Heart left ventricle (tissue), 16 donors: ENCODE results near the gene TNFSF11. TPM values are rescaled to one million over a fixed set of nuclear protein-coding genes. Genes with fewer than 3 reads are reported as not detected.

Experiments used
- ATAC-seq, 4 donors: fragments of 200-7000 bp; cut with Tn5 transposase; one replicate each; pipeline ENCODE4 v1.9.1; 2020 to 2022; ENCODE audit warnings: moderate library complexity in 4 of 4, mild to moderate bottlenecking in 3 of 4, moderate number of reproducible peaks in 1 of 4
- DNase-seq, 5 donors: peaks; one replicate each; pipeline ENCODE4 v3.0.0-alpha.2; 2020
- H3K27ac ChIP-seq, 12 donors: fragments of 200-600 bp; sonication (generic) in 4 of 12; one replicate each; pipeline versions ENCODE4 v1.5.0 to v1.8.0; 2016 to 2022; ENCODE audit warnings: mild to moderate bottlenecking in 2 of 12
- H3K27me3 ChIP-seq, 9 donors: fragments of 200-600 bp; sonication (generic) in 2 of 9; one replicate each; pipeline versions ENCODE4 v1.5.1 to v1.8.0; 2016 to 2022; ENCODE audit warnings: mild to moderate bottlenecking in 3 of 9
- H3K36me3 ChIP-seq, 9 donors: fragments of 200-600 bp; sonication (generic) in 2 of 9; one replicate each; pipeline versions ENCODE4 v1.5.0 to v1.8.0; 2018 to 2022; ENCODE audit warnings: mild to moderate bottlenecking in 2 of 9
- H3K4me1 ChIP-seq, 12 donors: fragments of 200-600 bp; sonication (generic) in 4 of 12; one replicate each; pipeline versions ENCODE4 v1.5.0 to v1.8.0; 2016 to 2022; ENCODE audit warnings: mild to moderate bottlenecking in 3 of 12
- H3K4me3 ChIP-seq, 12 donors: fragments of 200-600 bp; sonication (generic) in 4 of 12; one replicate each; pipeline versions ENCODE4 v1.5.0 to v1.8.0; 2017 to 2022; ENCODE audit warnings: mild to moderate bottlenecking in 9 of 12, moderate library complexity in 4 of 12
- H3K9me3 ChIP-seq, 12 donors: fragments of 200-600 bp; sonication (generic) in 4 of 12; one replicate each; pipeline versions ENCODE4 v1.5.0 to v1.8.0; 2016 to 2022; ENCODE audit warnings: mild to moderate bottlenecking in 1 of 12
- POLR2A ChIP-seq, 2 donors: fragments of 450-650 bp; IDR thresholded peaks; one replicate each; pipeline ENCODE4 v1.6.1; 2017; ENCODE audit warnings: antibody characterized with exemption in 2 of 2, mild to moderate bottlenecking in 2 of 2, moderate library complexity in 2 of 2
- WGBS, 4 donors: extraction: QIAGEN DNeasy Blood & Tissue Kit in 2 of 4; methylation state at CpG; one replicate each; pipeline versions ENCODE4 v1.1.5 to v1.1.7; 2013 to 2018; 5-methylcytosine and 5-hydroxymethylcytosine counted together
- intact Hi-C, 10 donors: fragments of 100-400 bp; cut with DNase I; formaldehyde crosslinking; loops; one replicate each; pipeline versions ENCODE4 v1.11.1 to v1.14.2; 2022
- polyA plus RNA-seq, 2 donors: library from polyadenylated mRNA; stranded (reverse); fragments of 200-250 nt; gene quantifications; one replicate each; pipeline ENCODE4 v1.2.3, GENCODE V29; 2013
- total RNA-seq, 9 donors: library from RNA; depleted of rRNA in 2 of 9; stranded (reverse); fragments of >200 nt in 2 of 9; fragmentation: NEBNext Ultra II Directional in 3 of 9; extraction: Animal tissue kit (Norgen Biotek cat#: 25700) in 3 of 9; gene quantifications; one replicate each; pipeline versions ENCODE4 v1.1.0 to v1.2.4, GENCODE V29; 2016 to 2023
- TF ChIP-seq, protein P1 (sequence below), 12 donors: fragments of 200-600 bp; sonication (generic) in 4 of 12; IDR thresholded peaks; one replicate each; pipeline versions ENCODE4 v1.5.0 to v1.8.0; 2018 to 2022; ENCODE audit warnings: antibody characterized with exemption in 12 of 12, mild to moderate bottlenecking in 5 of 12
- donor health status: ischemic (EF 13 %, LVEDD 7.1; RV severe dilation, severe dysfunction).
- donor health status: healthy with polysubstance abuse.
- donor health status: DM: no; HTN: yes; CAD: no.
- donor health status: DM: no; HTN: no; CAD: no.
- donor health status: ischemic (EF 25% LVEDD 6.9; RV normal size, moderate dysfunction).
- donor health status: ischemic (EF 25% LVEDD 5.7; RV mildly dilated, moderate dysfunction).
- donor health status: healthy.
- donor health status: DM: yes; HTN: yes; CAD: no.
- donor health status: ischemic (EF 35%, LVEDD 5.7; RV mildly dilated, moderate dysfunction).
- donor health status: nonischemic (EF 11% LVEDD 7.7; RV severe dilation, severe dysfunction).
- donor health status: DM: yes; HTN: yes; CAD: no.
- donor health status: PGD.
- donor health status: ischemic (EF 29% LVEDD 5.4; RV normal size, mild dysfunction).
- donor health status: nonischemic (EF 23%, LVEDD 6.1; RV moderate dilation, normal function).

Gene TNFSF11
- total and polyA plus RNA-seq, 11 donors: not detected

DNA sequence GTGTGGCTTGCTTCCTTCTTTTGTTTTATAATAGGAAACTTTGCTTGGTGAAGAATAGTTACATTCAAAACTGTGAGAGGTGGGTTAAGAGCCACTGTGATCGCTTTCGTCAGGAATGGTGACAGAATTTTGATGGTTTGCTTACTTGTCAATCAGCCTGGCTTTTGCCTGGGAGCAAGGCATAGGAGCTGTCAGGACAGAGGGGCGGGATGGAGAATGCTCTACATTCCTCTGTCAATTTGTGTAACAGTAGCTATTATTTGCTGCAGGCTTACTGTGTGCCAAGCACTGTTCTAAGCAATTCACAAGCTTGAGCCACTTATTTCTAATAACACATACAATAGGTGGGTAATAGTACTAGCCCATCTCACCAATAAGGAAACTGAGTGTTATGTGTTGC, 28.1 kb upstream of the TNFSF11 start:
- no peaks in the 10 kb centered on the region for H3K36me3 ChIP-seq
- intact Hi-C loops: no loop called here
- no peaks in the 10 kb centered on the region for H3K4me1 ChIP-seq
- H3K9me3 ChIP-seq: no peaks in the 10 kb centered on the region
- DNase-seq (no peak), ATAC-seq (no peak)
- TF ChIP-seq POLR2A (IDR thresholded peaks at IDR 0.05): no peak
- TF ChIP-seq, protein P1, sequence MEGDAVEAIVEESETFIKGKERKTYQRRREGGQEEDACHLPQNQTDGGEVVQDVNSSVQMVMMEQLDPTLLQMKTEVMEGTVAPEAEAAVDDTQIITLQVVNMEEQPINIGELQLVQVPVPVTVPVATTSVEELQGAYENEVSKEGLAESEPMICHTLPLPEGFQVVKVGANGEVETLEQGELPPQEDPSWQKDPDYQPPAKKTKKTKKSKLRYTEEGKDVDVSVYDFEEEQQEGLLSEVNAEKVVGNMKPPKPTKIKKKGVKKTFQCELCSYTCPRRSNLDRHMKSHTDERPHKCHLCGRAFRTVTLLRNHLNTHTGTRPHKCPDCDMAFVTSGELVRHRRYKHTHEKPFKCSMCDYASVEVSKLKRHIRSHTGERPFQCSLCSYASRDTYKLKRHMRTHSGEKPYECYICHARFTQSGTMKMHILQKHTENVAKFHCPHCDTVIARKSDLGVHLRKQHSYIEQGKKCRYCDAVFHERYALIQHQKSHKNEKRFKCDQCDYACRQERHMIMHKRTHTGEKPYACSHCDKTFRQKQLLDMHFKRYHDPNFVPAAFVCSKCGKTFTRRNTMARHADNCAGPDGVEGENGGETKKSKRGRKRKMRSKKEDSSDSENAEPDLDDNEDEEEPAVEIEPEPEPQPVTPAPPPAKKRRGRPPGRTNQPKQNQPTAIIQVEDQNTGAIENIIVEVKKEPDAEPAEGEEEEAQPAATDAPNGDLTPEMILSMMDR (IDR thresholded peaks at IDR 0.05): no peak
- 78 to 85% (median 79%) methylated on average over 3 of the region's 3 CpGs for WGBS, 4 donors
- H3K27ac ChIP-seq: no peak overlapping the region
- H3K4me3 ChIP-seq: no peak overlapping the region
- H3K27me3 ChIP-seq: peaks cover 0 to 9% (median 0%) of the 10 kb centered on the region in 9 donors

DNA sequence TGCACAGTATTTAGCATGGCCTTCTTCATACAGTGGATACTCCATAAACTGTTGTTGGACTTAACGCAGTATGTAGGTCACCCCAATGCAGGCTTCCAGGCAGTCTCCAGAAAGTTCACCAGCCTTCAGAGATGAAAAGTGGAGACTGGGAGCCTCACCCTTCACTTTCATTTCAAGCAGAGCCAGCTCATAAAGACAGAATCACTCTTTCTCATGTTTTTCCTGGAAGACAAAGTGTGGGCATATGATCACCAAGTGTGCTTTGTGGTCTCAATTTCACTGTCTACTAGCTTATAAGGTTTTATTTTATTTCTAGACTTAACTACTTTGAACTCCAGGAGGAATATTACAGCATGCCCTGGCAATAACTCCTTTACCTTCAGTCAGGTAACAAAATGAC, 26.3 kb upstream of the TNFSF11 start:
- intact Hi-C loops: no loop called here
- Histone ChIP-seq H3K9me3 (no peaks in the 10 kb centered on the region), H3K27me3 (peaks cover 0 to 18% (median 0%) of the 10 kb centered on the region in 9 donors), H3K4me1 (no peaks in the 10 kb centered on the region), H3K36me3 (no peaks in the 10 kb centered on the region), H3K4me3 (no peak overlapping the region), H3K27ac (no peak overlapping the region)
- no peak for TF ChIP-seq POLR2A (IDR thresholded peaks at IDR 0.05)
- TF ChIP-seq, protein P1 (IDR thresholded peaks at IDR 0.05): no peak
- ATAC-seq (no peak), DNase-seq (no peak)
- 89 to 100% (median 95%) methylated on average over 1 of the region's 1 CpG for WGBS, 4 donors

DNA sequence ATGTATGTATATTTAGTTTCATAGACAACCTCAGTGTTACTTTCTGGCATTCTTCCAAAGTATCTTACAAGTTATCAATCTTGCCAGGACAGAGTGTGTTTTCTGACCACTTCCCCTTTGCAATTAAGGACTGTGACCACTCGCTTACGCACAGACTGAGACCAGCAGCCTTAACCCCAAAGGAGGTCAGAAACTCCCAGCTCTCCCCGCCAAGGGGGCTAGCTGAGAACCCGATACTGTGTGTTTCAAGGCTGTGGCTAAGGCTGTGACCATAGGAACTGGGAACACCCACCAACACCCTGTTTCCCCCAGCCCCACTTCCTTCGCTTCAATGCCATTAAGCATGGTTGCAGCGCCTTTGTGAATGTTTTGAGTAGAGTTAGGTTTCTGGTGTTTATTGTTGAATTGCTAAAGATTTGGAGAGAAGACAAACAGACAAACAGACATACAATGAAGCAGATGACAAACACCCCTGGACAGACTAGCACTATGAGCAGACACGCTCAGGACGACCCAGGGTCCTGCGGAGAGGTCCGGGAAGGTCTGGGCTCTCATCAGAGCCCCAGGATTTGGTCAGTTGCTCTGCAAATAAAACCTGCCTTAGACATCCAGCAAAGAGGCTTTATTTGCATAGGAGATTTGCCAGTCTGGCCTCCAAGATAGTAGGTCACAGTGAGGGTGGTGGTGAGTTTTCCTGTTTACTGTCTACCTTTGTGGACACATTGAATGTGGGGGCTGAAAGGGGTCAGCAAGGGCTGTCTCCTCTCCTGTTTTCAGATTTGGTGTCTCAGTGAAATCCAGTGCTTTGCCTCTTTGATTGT, 25.0 kb upstream of the TNFSF11 start:
- TF ChIP-seq POLR2A (IDR thresholded peaks at IDR 0.05): no peak
- TF ChIP-seq, protein P1 (IDR thresholded peaks at IDR 0.05): no peak
- intact Hi-C loops: no loop called here
- Histone ChIP-seq H3K27ac (no peak overlapping the region), H3K36me3 (no peaks in the 10 kb centered on the region), H3K9me3 (no peaks in the 10 kb centered on the region), H3K27me3 (peaks cover 0 to 9% (median 0%) of the 10 kb centered on the region in 9 donors), H3K4me1 (no peaks in the 10 kb centered on the region), H3K4me3 (no peak overlapping the region)
- peak in 3 of 4 donors; percentile 27 to 79 (median 29) for ATAC-seq
- WGBS, 4 donors: 65 to 75% (median 67%) methylated on average over 10 of the region's 10 CpGs
- peak in 1 of 5 donors; percentile 24 for DNase-seq

DNA sequence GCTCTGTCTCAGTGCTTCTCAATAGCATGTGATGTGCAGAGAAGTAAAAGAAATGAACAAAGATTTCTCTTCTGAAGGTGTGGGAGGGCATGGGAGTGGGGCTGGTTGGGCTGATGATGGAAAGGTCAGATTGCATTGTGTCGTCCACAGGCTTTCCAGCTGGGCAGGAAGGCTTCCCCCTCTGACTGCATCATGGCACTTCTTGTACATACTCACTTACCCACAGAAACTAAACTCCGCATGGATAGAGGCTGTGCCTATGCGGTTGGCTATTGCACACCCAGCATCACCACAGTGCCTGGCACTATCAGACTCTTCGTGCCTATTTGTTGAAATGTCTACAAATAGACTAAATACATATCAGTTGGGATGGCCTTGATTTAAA, 24.4 kb upstream of the TNFSF11 start:
- DNase-seq (no peak), ATAC-seq (no peak)
- 54 to 80% (median 71%) methylated on average over 4 of the region's 4 CpGs for WGBS, 4 donors
- Histone ChIP-seq H3K27me3 (peaks cover 0 to 9% (median 0%) of the 10 kb centered on the region in 9 donors), H3K9me3 (no peaks in the 10 kb centered on the region), H3K4me1 (no peaks in the 10 kb centered on the region), H3K36me3 (no peaks in the 10 kb centered on the region), H3K4me3 (no peak overlapping the region), H3K27ac (no peak overlapping the region)
- TF ChIP-seq, protein P1 (IDR thresholded peaks at IDR 0.05): no peak
- TF ChIP-seq POLR2A (IDR thresholded peaks at IDR 0.05): no peak
- intact Hi-C loops: no loop called here
